HCT116 (cell line): Measurements from ENCODE around the gene NLRP6. TPM values are rescaled to one million over a fixed set of nuclear protein-coding genes. Genes with fewer than 3 reads are reported as not detected.

Source experiments
- ATAC-seq: fragments of 200-7000 bp; cut with Tn5 transposase; 2 replicates; pipeline ENCODE4 v1.9.1; 2020; ENCODE audit warnings: mild to moderate bottlenecking, moderate library complexity
- BruUV-seq: library from RNA; stranded (reverse); fragments of 400-500 nt; replicated peaks from 2 replicates; lab custom pipeline; 2021; lab: Mats Ljungman, UMichigan
- CTCF ChIA-PET: fragments of 300-600 bp; sonication (Branson Sonifier 250); formaldehyde crosslinking; loops from one replicate; lab custom pipeline; 2021; ENCODE audit warnings: antibody characterized with exemption; lab: Charles Lee
- POLR2A ChIA-PET: fragments of 300-600, 350-600 bp; sonication (Branson Sonifier 250); formaldehyde crosslinking; loops from one replicate; lab custom pipeline; 2021; ENCODE audit warnings: antibody characterized with exemption; lab: Charles Lee
- RAD21 ChIA-PET, 2 experiments: fragments of 300-600 bp; sonication (Branson Sonifier 250); formaldehyde crosslinking; loops; one replicate each; lab custom pipeline; 2023; ENCODE audit warnings: low total read pairs in 2 of 2; ENCODE audit not compliant: uncharacterized antibody in 2 of 2, unreplicated experiment in 2 of 2, low non-redundant PET in 1 of 2; lab: Charles Lee
- DNase-seq: peaks from one replicate; pipeline ENCODE4 v3.0.0-alpha.2; 2010; ENCODE audit warnings: low read depth, low spot score
- H2AFZ ChIP-seq: fragments of 200-600 bp; shearing (Covaris generic), sonication (generic); 2 replicates; pipeline ENCODE4 v1.6.1; 2017; ENCODE audit warnings: low read depth, mixed run types, mixed read lengths, antibody characterized with exemption, low read length; ENCODE audit not compliant: poor library complexity, severe bottlenecking
- H3K27ac ChIP-seq: 2 replicates; pipeline ENCODE4 v1.5.1; 2012; ENCODE audit warnings: low read depth, low read length
- H3K27me3 ChIP-seq: fragments of 200-600 bp; sonication (generic); 2 replicates; pipeline ENCODE4 v1.6.1; 2016; ENCODE audit warnings: mixed run types, low read length, mixed read lengths; ENCODE audit not compliant: insufficient read depth
- H3K36me3 ChIP-seq, 2 experiments: fragments of 200-500 bp in 1 of 2; fragments of 200-600 bp in 1 of 2; sonication (Bioruptor generic) in 1 of 2; sonication (generic) in 1 of 2; 2 replicates each; pipeline versions ENCODE4 v1.5.1 to v1.6.1; 2014 to 2016; ENCODE audit warnings: low read length in 2 of 2, inconsistent platforms in 1 of 2, mixed read lengths in 1 of 2, mixed run types in 1 of 2; ENCODE audit not compliant: insufficient read depth in 2 of 2, control insufficient read depth in 1 of 2
- H3K4me1 ChIP-seq, 2 experiments: fragments of 200-600 bp in 1 of 2; sonication (generic) in 1 of 2; 2 replicates each; pipeline versions ENCODE4 v1.5.1 to v1.6.1; 2012 to 2017; ENCODE audit warnings: low read length in 2 of 2, inconsistent platforms in 1 of 2, mild to moderate bottlenecking in 1 of 2, mixed read lengths in 1 of 2, mixed run types in 1 of 2, moderate library complexity in 1 of 2; ENCODE audit not compliant: insufficient read depth in 2 of 2, control insufficient read depth in 1 of 2
- H3K4me2 ChIP-seq: fragments of 200-600 bp; sonication (generic); 2 replicates; pipeline ENCODE4 v1.6.1; 2017; ENCODE audit warnings: mixed run types, low read length, mixed read lengths
- H3K4me3 ChIP-seq, 2 experiments: fragments of 200-600 bp in 1 of 2; sonication (generic) in 1 of 2; replicated peaks in 1 of 2; 2 replicates each; pipeline ENCODE4 v1.5.1; 2011 to 2016; ENCODE audit warnings: low read length in 2 of 2, control low read depth in 1 of 2, low read depth in 1 of 2, mild to moderate bottlenecking in 1 of 2, mixed read lengths in 1 of 2, mixed run types in 1 of 2
- H3K79me2 ChIP-seq: fragments of 200-600 bp; sonication (generic); 2 replicates; pipeline ENCODE4 v1.6.1; 2017; ENCODE audit warnings: mild to moderate bottlenecking, mixed run types, low read length, moderate library complexity, mixed read lengths; ENCODE audit not compliant: insufficient read depth
- H3K9ac ChIP-seq: fragments of 200-600 bp; sonication (generic); 2 replicates; pipeline ENCODE4 v1.6.1; 2016; ENCODE audit warnings: low read length, mixed read lengths
- H3K9me2 ChIP-seq: fragments of 200-600 bp; sonication (generic), shearing (Covaris generic); 2 replicates; pipeline ENCODE4 v1.6.1; 2017; ENCODE audit warnings: mixed run types, mild to moderate bottlenecking, moderate library complexity; ENCODE audit not compliant: insufficient read depth
- H3K9me3 ChIP-seq, 2 experiments: fragments of 200-500 bp in 1 of 2; fragments of 200-600 bp in 1 of 2; sonication (Bioruptor generic) in 1 of 2; sonication (generic) in 1 of 2; 2 replicates each; pipeline ENCODE4 v1.6.1; 2014 to 2017; ENCODE audit warnings: low read length in 2 of 2, mixed read lengths in 2 of 2, inconsistent platforms in 1 of 2, low read depth in 1 of 2, mild to moderate bottlenecking in 1 of 2, mixed run types in 1 of 2, moderate library complexity in 1 of 2; ENCODE audit not compliant: control insufficient read depth in 1 of 2, insufficient read depth in 1 of 2
- H4K20me1 ChIP-seq: fragments of 200-600 bp; sonication (generic), shearing (Covaris generic); 2 replicates; pipeline ENCODE4 v1.6.1; 2017; ENCODE audit warnings: mixed run types, mild to moderate bottlenecking, moderate library complexity; ENCODE audit not compliant: insufficient read depth
- CBX3 ChIP-seq: IDR thresholded peaks from 2 replicates; pipeline ENCODE4 v1.6.1; 2012; ENCODE audit warnings: low read depth
- ELF1 ChIP-seq: IDR thresholded peaks from 2 replicates; pipeline ENCODE4 v1.6.1; 2012; ENCODE audit warnings: low read depth, borderline replicate concordance
- EZH2 ChIP-seq: fragments of 200-600 bp; sonication (generic); IDR thresholded peaks from 2 replicates; pipeline ENCODE4 v1.6.1; 2017; ENCODE audit warnings: antibody characterized with exemption, mixed run types
- EZH2phosphoT487 ChIP-seq: fragments of 200-600 bp; IDR thresholded peaks from 2 replicates; pipeline ENCODE4 v1.6.1; 2018; ENCODE audit warnings: antibody characterized with exemption, borderline replicate concordance
- FOSL1 ChIP-seq: IDR thresholded peaks from 2 replicates; pipeline ENCODE4 v1.6.1; 2012; ENCODE audit warnings: low read depth
- JUND ChIP-seq: IDR thresholded peaks from 2 replicates; pipeline ENCODE4 v1.6.1; 2012
- POLR2AphosphoS5 ChIP-seq: IDR thresholded peaks from 2 replicates; pipeline ENCODE4 v1.6.1; 2011; ENCODE audit warnings: mild to moderate bottlenecking, low read depth, low read length, moderate library complexity
- SIN3A ChIP-seq: IDR thresholded peaks from 2 replicates; pipeline ENCODE4 v1.6.1; 2012; ENCODE audit warnings: low read depth
- SP1 ChIP-seq: IDR thresholded peaks from 2 replicates; pipeline ENCODE4 v1.6.1; 2012; ENCODE audit warnings: low read depth
- SRF ChIP-seq: IDR thresholded peaks from 2 replicates; pipeline ENCODE4 v1.6.1; 2012; ENCODE audit warnings: low read depth
- TCF7L2 ChIP-seq: IDR thresholded peaks from 2 replicates; pipeline ENCODE4 v1.7.0; 2011; ENCODE audit warnings: borderline replicate concordance, inconsistent platforms; ENCODE audit not compliant: insufficient read depth, insufficient read length; ENCODE audit errors: extremely low read depth
- YY1 ChIP-seq: IDR thresholded peaks from 2 replicates; pipeline ENCODE4 v1.6.1; 2011; ENCODE audit warnings: low read length, low read depth, moderate library complexity, mild to moderate bottlenecking; ENCODE audit not compliant: insufficient replicate concordance; ENCODE audit errors: extremely low read depth
- ZFX ChIP-seq: fragments of 450-650 bp; IDR thresholded peaks from 2 replicates; pipeline ENCODE4 v1.6.1; 2017
- intact Hi-C: fragments of 100-400 bp; cut with micrococcal nuclease; formaldehyde crosslinking; loops from 2 replicates; pipeline ENCODE4 v1.10.0; 2022
- total RNA-seq: library from RNA; stranded (reverse); gene quantifications from one replicate; pipeline ENCODE4 v1.2.1, GENCODE V29; 2021; ENCODE audit not compliant: unreplicated experiment
- TF ChIP-seq, protein P1 (sequence below): IDR thresholded peaks from 2 replicates; pipeline ENCODE4 v1.6.1; 2012
- TF ChIP-seq, protein P2 (sequence below): IDR thresholded peaks from 2 replicates; pipeline ENCODE4 v1.6.1; 2012; ENCODE audit warnings: low read depth

The NLRP6 gene
- total RNA-seq, 1 experiment from 2014 or later: not detected

DNA sequence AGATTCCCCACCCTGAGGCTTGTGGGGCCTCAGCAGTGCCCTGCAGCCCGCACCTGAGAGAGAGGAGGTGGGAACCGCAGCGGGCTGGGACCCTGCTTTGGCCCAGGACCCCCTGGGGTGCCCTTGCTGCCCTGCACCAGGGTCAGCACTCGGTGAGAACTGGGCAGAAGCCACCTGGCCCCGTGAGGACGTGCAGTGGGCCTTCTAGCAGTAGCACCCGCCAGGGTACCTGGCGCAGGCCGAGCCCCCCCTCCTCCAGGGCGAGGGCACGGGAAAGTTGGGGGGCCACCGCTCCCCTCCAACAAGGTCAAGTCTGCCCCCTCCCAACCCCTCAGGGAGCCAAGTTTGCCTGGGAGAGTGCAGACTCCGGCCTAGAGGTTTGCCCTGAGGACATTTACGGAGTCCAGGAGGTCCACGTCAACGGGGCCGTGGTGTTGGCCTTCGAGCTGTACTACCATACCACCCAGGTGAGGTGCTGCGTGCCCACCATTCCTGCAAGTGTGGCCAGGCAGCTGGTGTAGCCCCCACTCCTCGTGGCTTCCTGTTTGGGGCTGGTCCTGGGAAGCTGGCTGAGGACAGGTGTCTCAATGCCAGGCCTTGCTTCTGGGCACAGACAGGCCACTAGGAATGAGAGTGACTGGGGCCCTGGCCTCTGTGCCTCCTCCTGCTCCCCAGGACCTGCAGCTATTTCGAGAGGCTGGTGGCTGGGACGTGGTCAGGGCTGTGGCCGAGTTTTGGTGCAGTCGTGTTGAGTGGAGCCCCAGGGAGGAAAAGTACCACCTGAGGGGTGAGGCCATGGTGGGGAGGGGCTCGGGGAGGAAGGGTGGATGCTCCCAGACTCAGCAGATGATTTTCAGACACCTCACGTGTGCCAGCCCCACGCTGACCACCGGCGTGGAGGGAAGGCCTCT is 14.3 kb downstream of the NLRP6 start:
- no peak overlapping the region; the same call in 1 of the 2 replicates for H3K27ac ChIP-seq
- TF ChIP-seq, protein P1, sequence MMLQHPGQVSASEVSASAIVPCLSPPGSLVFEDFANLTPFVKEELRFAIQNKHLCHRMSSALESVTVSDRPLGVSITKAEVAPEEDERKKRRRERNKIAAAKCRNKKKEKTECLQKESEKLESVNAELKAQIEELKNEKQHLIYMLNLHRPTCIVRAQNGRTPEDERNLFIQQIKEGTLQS: no peak
- TF ChIP-seq POLR2AphosphoS5: no peak
- no peaks in the 10 kb centered on the region for H4K20me1 ChIP-seq
- H3K27me3 ChIP-seq: no peaks in the 10 kb centered on the region
- H3K9me2 ChIP-seq: no peaks in the 10 kb centered on the region
- peaks cover 9 to 19% of the 10 kb centered on the region in 2 experiments; a peak in 3 of 4 replicates for H3K4me1 ChIP-seq
- no TSS peak for BruUV-seq
- H3K9ac ChIP-seq: no peak overlapping the region
- H3K79me2 ChIP-seq: peaks cover 7% of the 10 kb centered on the region; the same call in 1 of the 2 replicates
- DNase-seq (no peak), ATAC-seq (no peak)
- CTCF ChIA-PET: no interaction called here
- intact Hi-C loops: no loop called here
- H3K4me2 ChIP-seq: no peak overlapping the region
- no peak overlapping the region for H2AFZ ChIP-seq
- peaks cover 0 to 5% of the 10 kb centered on the region in 2 experiments; a peak in 3 of 4 replicates for H3K36me3 ChIP-seq
- RAD21 ChIA-PET: no interaction called here
- H3K4me3 ChIP-seq: no peak overlapping the region
- H3K9me3 ChIP-seq: no peaks in the 10 kb centered on the region
- POLR2A ChIA-PET: no interaction called here

DNA sequence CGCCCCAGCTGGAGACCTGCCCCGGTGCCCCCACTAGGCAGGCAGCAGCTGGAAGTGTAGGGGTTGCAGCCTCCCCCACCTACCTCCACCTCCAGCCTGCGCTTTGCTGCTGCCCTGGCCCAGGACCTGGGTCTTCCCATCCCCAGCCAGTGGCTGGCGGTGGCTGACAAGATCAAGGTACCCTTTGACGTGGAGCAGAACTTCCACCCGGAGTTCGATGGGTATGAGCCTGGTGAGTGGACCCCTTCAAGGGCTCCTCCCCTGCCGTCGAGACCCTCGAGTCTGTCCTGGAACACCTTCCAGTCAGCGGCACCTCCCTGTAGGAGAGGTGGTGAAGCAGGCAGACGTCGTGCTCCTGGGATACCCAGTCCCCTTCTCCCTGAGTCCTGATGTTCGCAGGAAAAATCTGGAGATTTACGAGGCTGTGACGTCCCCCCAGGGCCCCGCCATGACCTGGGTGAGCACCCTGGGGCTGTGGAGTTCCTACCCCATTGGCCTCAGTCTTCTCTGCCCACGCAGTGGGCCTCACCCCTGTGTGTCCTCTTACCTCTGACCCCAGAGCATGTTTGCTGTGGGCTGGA is 15.2 kb downstream of the NLRP6 start:
- RAD21 ChIA-PET: no interaction called here
- no peaks in the 10 kb centered on the region for H3K27me3 ChIP-seq

More for the DNA sequence above, 15.2 kb downstream of the NLRP6 start:
- H4K20me1 ChIP-seq: no peaks in the 10 kb centered on the region
- ChIA-PET CTCF (no interaction called here), POLR2A (no interaction called here)
- no peak overlapping the region for H3K27ac ChIP-seq
- no TSS peak for BruUV-seq
- peaks cover 5% of the 10 kb centered on the region; the same call in 1 of the 2 replicates for H3K79me2 ChIP-seq
- TF ChIP-seq, protein P2, sequence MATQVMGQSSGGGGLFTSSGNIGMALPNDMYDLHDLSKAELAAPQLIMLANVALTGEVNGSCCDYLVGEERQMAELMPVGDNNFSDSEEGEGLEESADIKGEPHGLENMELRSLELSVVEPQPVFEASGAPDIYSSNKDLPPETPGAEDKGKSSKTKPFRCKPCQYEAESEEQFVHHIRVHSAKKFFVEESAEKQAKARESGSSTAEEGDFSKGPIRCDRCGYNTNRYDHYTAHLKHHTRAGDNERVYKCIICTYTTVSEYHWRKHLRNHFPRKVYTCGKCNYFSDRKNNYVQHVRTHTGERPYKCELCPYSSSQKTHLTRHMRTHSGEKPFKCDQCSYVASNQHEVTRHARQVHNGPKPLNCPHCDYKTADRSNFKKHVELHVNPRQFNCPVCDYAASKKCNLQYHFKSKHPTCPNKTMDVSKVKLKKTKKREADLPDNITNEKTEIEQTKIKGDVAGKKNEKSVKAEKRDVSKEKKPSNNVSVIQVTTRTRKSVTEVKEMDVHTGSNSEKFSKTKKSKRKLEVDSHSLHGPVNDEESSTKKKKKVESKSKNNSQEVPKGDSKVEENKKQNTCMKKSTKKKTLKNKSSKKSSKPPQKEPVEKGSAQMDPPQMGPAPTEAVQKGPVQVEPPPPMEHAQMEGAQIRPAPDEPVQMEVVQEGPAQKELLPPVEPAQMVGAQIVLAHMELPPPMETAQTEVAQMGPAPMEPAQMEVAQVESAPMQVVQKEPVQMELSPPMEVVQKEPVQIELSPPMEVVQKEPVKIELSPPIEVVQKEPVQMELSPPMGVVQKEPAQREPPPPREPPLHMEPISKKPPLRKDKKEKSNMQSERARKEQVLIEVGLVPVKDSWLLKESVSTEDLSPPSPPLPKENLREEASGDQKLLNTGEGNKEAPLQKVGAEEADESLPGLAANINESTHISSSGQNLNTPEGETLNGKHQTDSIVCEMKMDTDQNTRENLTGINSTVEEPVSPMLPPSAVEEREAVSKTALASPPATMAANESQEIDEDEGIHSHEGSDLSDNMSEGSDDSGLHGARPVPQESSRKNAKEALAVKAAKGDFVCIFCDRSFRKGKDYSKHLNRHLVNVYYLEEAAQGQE: no peak
- TF ChIP-seq EZH2phosphoT487: no peak
- TF ChIP-seq SRF: no peak
- no peak for TF ChIP-seq ELF1
- TF ChIP-seq SP1: no peak
- TF ChIP-seq JUND: no peak
- TF ChIP-seq POLR2AphosphoS5: no peak
- TF ChIP-seq TCF7L2: no peak
- TF ChIP-seq SIN3A: no peak
- no peak for TF ChIP-seq FOSL1
- no peak for TF ChIP-seq YY1
- no peak for TF ChIP-seq CBX3
- no peak for TF ChIP-seq EZH2
- TF ChIP-seq ZFX: no peak
- TF ChIP-seq, protein P1: no peak
- no peaks in the 10 kb centered on the region for H3K9me2 ChIP-seq
- H3K4me1 ChIP-seq: peaks cover 4 to 12% of the 10 kb centered on the region in 2 experiments; a peak in 3 of 4 replicates
- no peak overlapping the region for H3K4me2 ChIP-seq
- H3K4me3 ChIP-seq: no peak overlapping the region
- H3K9me3 ChIP-seq: no peaks in the 10 kb centered on the region
- ATAC-seq (no peak), DNase-seq (no peak)
- H2AFZ ChIP-seq: no peak overlapping the region
- H3K9ac ChIP-seq: no peak overlapping the region
- peaks cover 0 to 5% of the 10 kb centered on the region in 2 experiments; a peak in 3 of 4 replicates for H3K36me3 ChIP-seq
- intact Hi-C loops: no loop called here
